CD14-positive monocyte (primary cell): ENCODE data around the gene PTCHD1. TPM values are rescaled to one million over a fixed set of nuclear protein-coding genes. Genes with fewer than 3 reads are reported as not detected.

ENCODE experiments used
- DNase-seq, 3 donors: peaks; one replicate each; pipeline ENCODE4 v3.0.0-alpha.2; 2011 to 2022
- H2AFZ ChIP-seq: 2 replicates; pipeline ENCODE4 v1.6.0; 2012; ENCODE audit warnings: mild to moderate bottlenecking, low read depth, low read length, inconsistent platforms; ENCODE audit not compliant: insufficient read depth, poor library complexity, severe bottlenecking
- H3K27ac ChIP-seq, 2 donors: 1 replicate in 1 of 2; 2 replicates in 1 of 2; pipeline ENCODE4 v1.5.1; 2012 to 2013; ENCODE audit warnings: low read length in 2 of 2, control low read depth in 1 of 2, inconsistent platforms in 1 of 2, low read depth in 1 of 2, mild to moderate bottlenecking in 1 of 2
- H3K27me3 ChIP-seq, 2 donors: one replicate each; pipeline versions ENCODE4 v1.6.0 to v1.6.1; 2011 to 2013; ENCODE audit warnings: low read length in 2 of 2; ENCODE audit not compliant: control insufficient read depth in 2 of 2, insufficient read depth in 2 of 2
- H3K36me3 ChIP-seq, 2 donors: replicated peaks in 1 of 2; 1 replicate in 1 of 2; 2 replicates in 1 of 2; pipeline versions ENCODE4 v1.5.1 to v1.6.1; 2012 to 2013; ENCODE audit warnings: low read length in 2 of 2, control low read depth in 1 of 2, inconsistent platforms in 1 of 2, mild to moderate bottlenecking in 1 of 2; ENCODE audit not compliant: insufficient read depth in 2 of 2, control insufficient read depth in 1 of 2
- H3K4me1 ChIP-seq, 2 donors: 1 replicate in 1 of 2; 2 replicates in 1 of 2; pipeline versions ENCODE4 v1.5.1 to v1.6.1; 2012 to 2013; ENCODE audit warnings: low read length in 2 of 2, control low read depth in 1 of 2, inconsistent platforms in 1 of 2, mild to moderate bottlenecking in 1 of 2, moderate library complexity in 1 of 2; ENCODE audit not compliant: insufficient read depth in 2 of 2, control insufficient read depth in 1 of 2
- H3K4me2 ChIP-seq: replicated peaks from 2 replicates; pipeline ENCODE3; 2012; ENCODE audit warnings: low read length, moderate library complexity, mild to moderate bottlenecking; ENCODE audit not compliant: poor library complexity, severe bottlenecking; ENCODE audit errors: extremely low read depth
- H3K4me3 ChIP-seq, 3 experiments: fragments of 200-600 bp in 1 of 3; sonication (generic) in 1 of 3; replicated peaks in 1 of 3; 1 replicate in 2 of 3; 2 replicates in 1 of 3; pipeline ENCODE4 v1.5.1; 2011 to 2013; ENCODE audit warnings: low read length in 3 of 3, mild to moderate bottlenecking in 3 of 3, control low read depth in 2 of 3, low read depth in 2 of 3, inconsistent platforms in 1 of 3, moderate library complexity in 1 of 3
- H3K79me2 ChIP-seq: 2 replicates; pipeline ENCODE4 v1.6.0; 2012; ENCODE audit warnings: mild to moderate bottlenecking, control low read depth, inconsistent platforms, low read length, moderate library complexity; ENCODE audit not compliant: insufficient read depth
- H3K9ac ChIP-seq: 2 replicates; pipeline ENCODE4 v1.6.0; 2017; ENCODE audit warnings: low read length, mild to moderate bottlenecking; ENCODE audit not compliant: insufficient read depth, poor library complexity, severe bottlenecking
- H3K9me3 ChIP-seq, 2 donors: replicated peaks in 1 of 2; 1 replicate in 1 of 2; 2 replicates in 1 of 2; pipeline versions ENCODE4 v1.5.1 to v1.6.1; 2012 to 2013; ENCODE audit warnings: low read length in 2 of 2, control low read depth in 1 of 2; ENCODE audit not compliant: control insufficient read depth in 1 of 2, insufficient read depth in 1 of 2
- H4K20me1 ChIP-seq: 2 replicates; pipeline ENCODE4 v1.6.0; 2012; ENCODE audit warnings: mild to moderate bottlenecking, low read length, control low read depth, moderate library complexity; ENCODE audit not compliant: insufficient read depth
- H3K27ac Mint-ChIP-seq, 7 donors: one replicate each; pipeline ENCODE4 v1.8.0; 2020; ENCODE audit warnings: mild to moderate bottlenecking in 7 of 7, mixed read lengths in 7 of 7, moderate library complexity in 6 of 7, inconsistent platforms in 2 of 7
- H3K27me3 Mint-ChIP-seq, 3 donors: one replicate each; pipeline ENCODE4 v1.8.0; 2021 to 2022; ENCODE audit warnings: low read depth in 3 of 3, mild to moderate bottlenecking in 3 of 3, mixed read lengths in 3 of 3, moderate library complexity in 3 of 3, inconsistent platforms in 1 of 3
- H3K36me3 Mint-ChIP-seq, 2 donors: one replicate each; pipeline ENCODE4 v1.8.0; 2020; ENCODE audit warnings: mixed read lengths in 2 of 2, inconsistent platforms in 1 of 2, mild to moderate bottlenecking in 1 of 2
- H3K4me1 Mint-ChIP-seq: one replicate; pipeline ENCODE4 v1.8.0; 2020; ENCODE audit warnings: mild to moderate bottlenecking, mixed read lengths
- H3K4me3 Mint-ChIP-seq, 2 donors: one replicate each; pipeline ENCODE4 v1.8.0; 2020; ENCODE audit warnings: mild to moderate bottlenecking in 2 of 2, mixed read lengths in 2 of 2, moderate library complexity in 1 of 2
- H3K9me3 Mint-ChIP-seq, 7 donors: one replicate each; pipeline ENCODE4 v1.8.0; 2020 to 2022; ENCODE audit warnings: mixed read lengths in 7 of 7, mild to moderate bottlenecking in 6 of 7, moderate library complexity in 6 of 7, inconsistent platforms in 2 of 7
- WGBS: methylation state at CpG from one replicate; pipeline ENCODE4 v1.1.5; 2013; ENCODE audit warnings: missing lambda C conversion rate; ENCODE audit not compliant: insufficient coverage; 5-methylcytosine and 5-hydroxymethylcytosine counted together
- intact Hi-C, 2 donors: fragments of 100-400 bp; cut with micrococcal nuclease; formaldehyde crosslinking; loops; one replicate each; pipeline versions ENCODE4 v1.15.0 to v1.15.1; 2023
- polyA plus RNA-seq, 3 donors: library from polyadenylated mRNA; depleted of rRNA in 1 of 3; unstranded in 2 of 3; stranded (reverse) in 1 of 3; fragments of 300-500 nt in 2 of 3; fragments of >200 nt in 1 of 3; fragmentation: Illumina TruSeq in 2 of 3; gene quantifications; 1 replicate in 2 of 3; 2 replicates in 1 of 3; pipeline ENCODE4 v1.2.3, GENCODE V29; 2012 to 2021
- TF ChIP-seq, protein P1 (sequence below): fragments of 200-600 bp; IDR thresholded peaks from one replicate; pipeline ENCODE4 v1.8.0; 2022; ENCODE audit warnings: antibody characterized with exemption, mild to moderate bottlenecking

The PTCHD1 gene
- polyA plus RNA-seq, 3 donors, result not detected

DNA sequence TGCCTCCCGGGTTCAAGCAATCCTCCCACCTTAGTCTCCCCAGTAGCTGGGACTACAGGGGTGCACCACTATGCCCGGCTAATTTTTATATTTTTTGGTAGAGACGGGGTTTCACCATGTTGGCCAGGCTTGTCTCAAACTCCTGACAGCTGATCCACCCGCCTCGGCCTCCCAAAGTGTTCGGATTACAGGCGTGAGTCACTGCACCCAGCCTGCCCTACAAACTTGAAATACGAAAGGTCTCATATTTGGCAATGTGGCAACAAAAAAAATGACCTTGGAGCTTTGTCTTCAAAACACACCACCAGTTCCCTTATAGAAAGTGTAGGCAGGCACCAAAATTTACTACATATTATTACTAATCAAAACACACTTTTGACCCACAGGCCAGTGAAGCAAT lies 22.9 kb upstream of the PTCHD1 start:
- H3K79me2 ChIP-seq, result no peaks in the 10 kb centered on the region
- Mint-ChIP-seq H3K4me1 (no peaks in the 10 kb centered on the region), H3K9me3 (no peaks in the 10 kb centered on the region), H3K27me3 (peaks cover 0 to 7% (median 1%) of the 10 kb centered on the region in 3 donors), H3K36me3 (no peaks in the 10 kb centered on the region), H3K27ac (no peak overlapping the region), H3K4me3 (no peak overlapping the region)
- WGBS, result no CpG with 5 or more reads among the region's 8 CpGs
- H4K20me1 ChIP-seq, result no peaks in the 10 kb centered on the region
- H2AFZ ChIP-seq, result no peak overlapping the region
- intact Hi-C loops, result no loop called here
- TF ChIP-seq, protein P1, sequence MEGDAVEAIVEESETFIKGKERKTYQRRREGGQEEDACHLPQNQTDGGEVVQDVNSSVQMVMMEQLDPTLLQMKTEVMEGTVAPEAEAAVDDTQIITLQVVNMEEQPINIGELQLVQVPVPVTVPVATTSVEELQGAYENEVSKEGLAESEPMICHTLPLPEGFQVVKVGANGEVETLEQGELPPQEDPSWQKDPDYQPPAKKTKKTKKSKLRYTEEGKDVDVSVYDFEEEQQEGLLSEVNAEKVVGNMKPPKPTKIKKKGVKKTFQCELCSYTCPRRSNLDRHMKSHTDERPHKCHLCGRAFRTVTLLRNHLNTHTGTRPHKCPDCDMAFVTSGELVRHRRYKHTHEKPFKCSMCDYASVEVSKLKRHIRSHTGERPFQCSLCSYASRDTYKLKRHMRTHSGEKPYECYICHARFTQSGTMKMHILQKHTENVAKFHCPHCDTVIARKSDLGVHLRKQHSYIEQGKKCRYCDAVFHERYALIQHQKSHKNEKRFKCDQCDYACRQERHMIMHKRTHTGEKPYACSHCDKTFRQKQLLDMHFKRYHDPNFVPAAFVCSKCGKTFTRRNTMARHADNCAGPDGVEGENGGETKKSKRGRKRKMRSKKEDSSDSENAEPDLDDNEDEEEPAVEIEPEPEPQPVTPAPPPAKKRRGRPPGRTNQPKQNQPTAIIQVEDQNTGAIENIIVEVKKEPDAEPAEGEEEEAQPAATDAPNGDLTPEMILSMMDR, result no peak
- H3K9ac ChIP-seq, result no peak overlapping the region
- no peaks in the 10 kb centered on the region for H3K9me3 ChIP-seq
- H3K4me1 ChIP-seq, result no peaks in the 10 kb centered on the region
- no peaks in the 10 kb centered on the region for H3K27me3 ChIP-seq
- H3K4me3 ChIP-seq, result no peak overlapping the region
- H3K36me3 ChIP-seq, result no peaks in the 10 kb centered on the region
- no peak for DNase-seq
- H3K27ac ChIP-seq, result no peak overlapping the region
- no peak overlapping the region for H3K4me2 ChIP-seq

DNA sequence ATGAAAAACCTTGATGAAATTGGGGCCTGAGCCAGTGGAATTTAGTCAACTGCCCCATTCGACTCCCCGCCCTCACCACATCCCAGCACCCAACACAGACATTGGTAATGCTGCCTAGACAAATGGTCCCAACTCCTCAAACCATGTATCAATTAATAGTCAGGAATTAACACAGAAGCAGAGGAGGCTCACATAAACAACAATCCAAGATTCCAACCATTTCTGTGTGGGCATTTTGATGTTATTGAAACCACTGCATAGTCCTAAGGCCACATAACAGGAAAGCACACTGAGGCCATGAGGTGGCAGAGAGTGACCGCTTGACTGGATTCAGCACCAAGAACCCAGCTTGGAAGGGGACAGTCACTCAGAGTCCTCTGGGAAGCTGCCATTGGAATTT lies 22.5 kb upstream of the PTCHD1 start:
- intact Hi-C loops, result no loop called here
- H3K9ac ChIP-seq, result no peak overlapping the region
- H3K27me3 ChIP-seq, result no peaks in the 10 kb centered on the region
- no peak overlapping the region for H3K4me2 ChIP-seq
- WGBS, result 100% methylated on average over 3 of the region's 3 CpGs
- H3K4me1 Mint-ChIP-seq, result no peaks in the 10 kb centered on the region
- H2AFZ ChIP-seq, result no peak overlapping the region
- no peak overlapping the region for H3K4me3 ChIP-seq
- H3K9me3 Mint-ChIP-seq, result no peaks in the 10 kb centered on the region
- peaks cover 0 to 7% (median 1%) of the 10 kb centered on the region in 3 donors for H3K27me3 Mint-ChIP-seq
- H3K4me3 Mint-ChIP-seq, result no peak overlapping the region
- H3K79me2 ChIP-seq, result no peaks in the 10 kb centered on the region
- DNase-seq, result no peak
- H3K9me3 ChIP-seq, result no peaks in the 10 kb centered on the region
- H3K36me3 ChIP-seq, result no peaks in the 10 kb centered on the region
- TF ChIP-seq, protein P1, result no peak
- H4K20me1 ChIP-seq, result no peaks in the 10 kb centered on the region
- no peak overlapping the region for H3K27ac Mint-ChIP-seq
- H3K36me3 Mint-ChIP-seq, result no peaks in the 10 kb centered on the region
- H3K27ac ChIP-seq, result no peak overlapping the region
- no peaks in the 10 kb centered on the region for H3K4me1 ChIP-seq
